HCT116 (cell line): ENCODE measurements around the gene CCNL1. TPM values are rescaled to one million over a fixed set of nuclear protein-coding genes. Genes with fewer than 3 reads are reported as not detected.

Experiments used
- ATAC-seq: fragments of 200-7000 bp; cut with Tn5 transposase; 2 replicates; pipeline ENCODE4 v1.9.1; 2020; ENCODE audit warnings: mild to moderate bottlenecking, moderate library complexity
- BruUV-seq: library from RNA; stranded (reverse); fragments of 400-500 nt; replicated peaks from 2 replicates; lab custom pipeline; 2021; lab: Mats Ljungman, UMichigan
- CTCF ChIA-PET: fragments of 300-600 bp; sonication (Branson Sonifier 250); formaldehyde crosslinking; loops from one replicate; lab custom pipeline; 2021; ENCODE audit warnings: antibody characterized with exemption; lab: Charles Lee
- POLR2A ChIA-PET: fragments of 300-600, 350-600 bp; sonication (Branson Sonifier 250); formaldehyde crosslinking; loops from one replicate; lab custom pipeline; 2021; ENCODE audit warnings: antibody characterized with exemption; lab: Charles Lee
- RAD21 ChIA-PET, 2 experiments: fragments of 300-600 bp; sonication (Branson Sonifier 250); formaldehyde crosslinking; loops; one replicate each; lab custom pipeline; 2023; ENCODE audit warnings: low total read pairs in 2 of 2; ENCODE audit not compliant: uncharacterized antibody in 2 of 2, unreplicated experiment in 2 of 2, low non-redundant PET in 1 of 2; lab: Charles Lee
- DNase-seq: peaks from one replicate; pipeline ENCODE4 v3.0.0-alpha.2; 2010; ENCODE audit warnings: low read depth, low spot score
- H2AFZ ChIP-seq: fragments of 200-600 bp; shearing (Covaris generic), sonication (generic); 2 replicates; pipeline ENCODE4 v1.6.1; 2017; ENCODE audit warnings: low read depth, mixed run types, mixed read lengths, antibody characterized with exemption, low read length; ENCODE audit not compliant: poor library complexity, severe bottlenecking
- H3K27ac ChIP-seq: 2 replicates; pipeline ENCODE4 v1.5.1; 2012; ENCODE audit warnings: low read depth, low read length
- H3K27me3 ChIP-seq: fragments of 200-600 bp; sonication (generic); 2 replicates; pipeline ENCODE4 v1.6.1; 2016; ENCODE audit warnings: mixed run types, low read length, mixed read lengths; ENCODE audit not compliant: insufficient read depth
- H3K36me3 ChIP-seq, 2 experiments: fragments of 200-500 bp in 1 of 2; fragments of 200-600 bp in 1 of 2; sonication (Bioruptor generic) in 1 of 2; sonication (generic) in 1 of 2; 2 replicates each; pipeline versions ENCODE4 v1.5.1 to v1.6.1; 2014 to 2016; ENCODE audit warnings: low read length in 2 of 2, inconsistent platforms in 1 of 2, mixed read lengths in 1 of 2, mixed run types in 1 of 2; ENCODE audit not compliant: insufficient read depth in 2 of 2, control insufficient read depth in 1 of 2
- H3K4me1 ChIP-seq, 2 experiments: fragments of 200-600 bp in 1 of 2; sonication (generic) in 1 of 2; 2 replicates each; pipeline versions ENCODE4 v1.5.1 to v1.6.1; 2012 to 2017; ENCODE audit warnings: low read length in 2 of 2, inconsistent platforms in 1 of 2, mild to moderate bottlenecking in 1 of 2, mixed read lengths in 1 of 2, mixed run types in 1 of 2, moderate library complexity in 1 of 2; ENCODE audit not compliant: insufficient read depth in 2 of 2, control insufficient read depth in 1 of 2
- H3K4me2 ChIP-seq: fragments of 200-600 bp; sonication (generic); 2 replicates; pipeline ENCODE4 v1.6.1; 2017; ENCODE audit warnings: mixed run types, low read length, mixed read lengths
- H3K4me3 ChIP-seq, 2 experiments: fragments of 200-600 bp in 1 of 2; sonication (generic) in 1 of 2; replicated peaks in 1 of 2; 2 replicates each; pipeline ENCODE4 v1.5.1; 2011 to 2016; ENCODE audit warnings: low read length in 2 of 2, control low read depth in 1 of 2, low read depth in 1 of 2, mild to moderate bottlenecking in 1 of 2, mixed read lengths in 1 of 2, mixed run types in 1 of 2
- H3K79me2 ChIP-seq: fragments of 200-600 bp; sonication (generic); 2 replicates; pipeline ENCODE4 v1.6.1; 2017; ENCODE audit warnings: mild to moderate bottlenecking, mixed run types, low read length, moderate library complexity, mixed read lengths; ENCODE audit not compliant: insufficient read depth
- H3K9ac ChIP-seq: fragments of 200-600 bp; sonication (generic); 2 replicates; pipeline ENCODE4 v1.6.1; 2016; ENCODE audit warnings: low read length, mixed read lengths
- H3K9me2 ChIP-seq: fragments of 200-600 bp; sonication (generic), shearing (Covaris generic); 2 replicates; pipeline ENCODE4 v1.6.1; 2017; ENCODE audit warnings: mixed run types, mild to moderate bottlenecking, moderate library complexity; ENCODE audit not compliant: insufficient read depth
- H3K9me3 ChIP-seq, 2 experiments: fragments of 200-500 bp in 1 of 2; fragments of 200-600 bp in 1 of 2; sonication (Bioruptor generic) in 1 of 2; sonication (generic) in 1 of 2; 2 replicates each; pipeline ENCODE4 v1.6.1; 2014 to 2017; ENCODE audit warnings: low read length in 2 of 2, mixed read lengths in 2 of 2, inconsistent platforms in 1 of 2, low read depth in 1 of 2, mild to moderate bottlenecking in 1 of 2, mixed run types in 1 of 2, moderate library complexity in 1 of 2; ENCODE audit not compliant: control insufficient read depth in 1 of 2, insufficient read depth in 1 of 2
- H4K20me1 ChIP-seq: fragments of 200-600 bp; sonication (generic), shearing (Covaris generic); 2 replicates; pipeline ENCODE4 v1.6.1; 2017; ENCODE audit warnings: mixed run types, mild to moderate bottlenecking, moderate library complexity; ENCODE audit not compliant: insufficient read depth
- ATF3 ChIP-seq: IDR thresholded peaks from 2 replicates; pipeline ENCODE4 v1.6.1; 2012
- CBX3 ChIP-seq: IDR thresholded peaks from 2 replicates; pipeline ENCODE4 v1.6.1; 2012; ENCODE audit warnings: low read depth
- CEBPB ChIP-seq: IDR thresholded peaks from 2 replicates; pipeline ENCODE4 v1.6.1; 2012; ENCODE audit warnings: low read depth
- ELF1 ChIP-seq: IDR thresholded peaks from 2 replicates; pipeline ENCODE4 v1.6.1; 2012; ENCODE audit warnings: low read depth, borderline replicate concordance
- EZH2phosphoT487 ChIP-seq: fragments of 200-600 bp; IDR thresholded peaks from 2 replicates; pipeline ENCODE4 v1.6.1; 2018; ENCODE audit warnings: antibody characterized with exemption, borderline replicate concordance
- FOSL1 ChIP-seq: IDR thresholded peaks from 2 replicates; pipeline ENCODE4 v1.6.1; 2012; ENCODE audit warnings: low read depth
- JUND ChIP-seq: IDR thresholded peaks from 2 replicates; pipeline ENCODE4 v1.6.1; 2012
- MAX ChIP-seq: IDR thresholded peaks from 2 replicates; pipeline ENCODE4 v1.6.1; 2012
- POLR2AphosphoS5 ChIP-seq: IDR thresholded peaks from 2 replicates; pipeline ENCODE4 v1.6.1; 2011; ENCODE audit warnings: mild to moderate bottlenecking, low read depth, low read length, moderate library complexity
- RAD21 ChIP-seq: IDR thresholded peaks from 2 replicates; pipeline ENCODE4 v1.6.1; 2012; ENCODE audit warnings: low read depth, mild to moderate bottlenecking
- SIN3A ChIP-seq: IDR thresholded peaks from 2 replicates; pipeline ENCODE4 v1.6.1; 2012; ENCODE audit warnings: low read depth
- SRF ChIP-seq: IDR thresholded peaks from 2 replicates; pipeline ENCODE4 v1.6.1; 2012; ENCODE audit warnings: low read depth
- TCF7L2 ChIP-seq: IDR thresholded peaks from 2 replicates; pipeline ENCODE4 v1.7.0; 2011; ENCODE audit warnings: borderline replicate concordance, inconsistent platforms; ENCODE audit not compliant: insufficient read depth, insufficient read length; ENCODE audit errors: extremely low read depth
- YY1 ChIP-seq: IDR thresholded peaks from 2 replicates; pipeline ENCODE4 v1.6.1; 2011; ENCODE audit warnings: low read length, low read depth, moderate library complexity, mild to moderate bottlenecking; ENCODE audit not compliant: insufficient replicate concordance; ENCODE audit errors: extremely low read depth
- ZBTB33 ChIP-seq: IDR thresholded peaks from 2 replicates; pipeline ENCODE4 v1.6.1; 2011; ENCODE audit warnings: mild to moderate bottlenecking, low read length, moderate library complexity; ENCODE audit not compliant: insufficient replicate concordance; ENCODE audit errors: extremely low read depth
- ZNF274 ChIP-seq: fragments of 200-500 bp; sonication (Bioruptor generic); IDR thresholded peaks from 2 replicates; pipeline ENCODE4 v1.6.1; 2014; ENCODE audit warnings: mild to moderate bottlenecking, low read depth, low read length, inconsistent platforms
- intact Hi-C: fragments of 100-400 bp; cut with micrococcal nuclease; formaldehyde crosslinking; loops from 2 replicates; pipeline ENCODE4 v1.10.0; 2022
- total RNA-seq: library from RNA; stranded (reverse); gene quantifications from one replicate; pipeline ENCODE4 v1.2.1, GENCODE V29; 2021; ENCODE audit not compliant: unreplicated experiment

Gene CCNL1
- total RNA-seq, 1 experiment from 2014 or later: 96.7 TPM

GRCh38 chr3:157100096-157100477 is 59.9 kb downstream of the CCNL1 start:
- H3K79me2 ChIP-seq: no peaks in the 10 kb centered on the region
- TF ChIP-seq TCF7L2 (no peak), SRF (no peak), JUND (no peak)
- POLR2A ChIA-PET: interaction anchor here (0.5 kb wide), 1 partner anchor 276 kb away, joined by 3 read pairs; no protein-coding TSS in a partner anchor
- RAD21 ChIA-PET: no interaction called here
- CTCF ChIA-PET: no interaction called here
- no peak overlapping the region for H2AFZ ChIP-seq
- H4K20me1 ChIP-seq: no peaks in the 10 kb centered on the region
- H3K27ac ChIP-seq: no peak overlapping the region
- no peaks in the 10 kb centered on the region for H3K27me3 ChIP-seq
- peaks cover 0 to 11% of the 10 kb centered on the region in 2 experiments; a peak in 1 of 4 replicates for H3K4me1 ChIP-seq
- no peak overlapping the region for H3K9ac ChIP-seq
- no peak for ATAC-seq
- no peaks in the 10 kb centered on the region for H3K36me3 ChIP-seq
- H3K9me3 ChIP-seq: no peaks in the 10 kb centered on the region
- H3K4me3 ChIP-seq: no peak overlapping the region
- intact Hi-C loops: no loop called here
- no peaks in the 10 kb centered on the region for H3K9me2 ChIP-seq
- no peak for DNase-seq
- no TSS peak for BruUV-seq
- H3K4me2 ChIP-seq: no peak overlapping the region

- H3K36me3 ChIP-seq: no peaks in the 10 kb centered on the region
- ChIA-PET POLR2A (interaction anchor here (1.0 kb wide), 1 partner anchor 10 kb away, joined by 3 read pairs; no protein-coding TSS in a partner anchor), RAD21 (no interaction called here), CTCF (interaction anchor here (0.9 kb wide), 1 partner anchor 11 kb away, joined by 3 read pairs; no protein-coding TSS in a partner anchor)
- no TSS peak for BruUV-seq
- no peaks in the 10 kb centered on the region for H3K9me3 ChIP-seq
- H2AFZ ChIP-seq: no peak overlapping the region
- no peak overlapping the region for H3K4me3 ChIP-seq
- H3K27me3 ChIP-seq: no peaks in the 10 kb centered on the region
- H3K4me1 ChIP-seq: peaks cover 0 to 9% of the 10 kb centered on the region in 2 experiments; a peak in 1 of 4 replicates
- no peak overlapping the region for H3K27ac ChIP-seq
- H3K9ac ChIP-seq: no peak overlapping the region
- intact Hi-C loops: no loop called here
- no peaks in the 10 kb centered on the region for H4K20me1 ChIP-seq
- DNase-seq (no peak), ATAC-seq (no peak; the same call in 1 of the 2 replicates)
- H3K9me2 ChIP-seq: no peaks in the 10 kb centered on the region
- no peaks in the 10 kb centered on the region for H3K79me2 ChIP-seq
- no peak overlapping the region for H3K4me2 ChIP-seq
- TF ChIP-seq SIN3A (no peak), TCF7L2 (no peak), ZBTB33 (no peak), MAX (no peak), FOSL1 (no peak), YY1 (no peak), CBX3 (no peak), RAD21 (no peak), CEBPB (no peak), ATF3 (no peak), ELF1 (no peak), ZNF274 (no peak), EZH2phosphoT487 (no peak), POLR2AphosphoS5 (no peak)
Observed at GRCh38 chr3:157099326-157100095, 60.4 kb downstream of the CCNL1 start.
